GM19452 (cell line): Measurements from ENCODE around the gene TMEM252.

Experiments
- ATAC-seq: cut with Tn5 transposase; IDR thresholded peaks from one replicate; pipeline ENCODE4 v1.9.1; 2021; ENCODE audit not compliant: unreplicated experiment

TMEM252 gene

GRCh38 chr9:68545033-68545705 lies 4.5 kb upstream of the TMEM252 start:
- peak; percentile 36 for ATAC-seq

GRCh38 chr9:68541568-68541967 lies 885 bp upstream of the TMEM252 start:
- ATAC-seq: no peak

GRCh38 chr9:68538200-68538599 lies 2.5 kb downstream of the TMEM252 start:
- ATAC-seq: no peak

GRCh38 chr9:68537616-68537880 lies 3.1 kb downstream of the TMEM252 start:
- no peak for ATAC-seq

GRCh38 chr9:68536876-68537615 lies 3.6 kb downstream of the TMEM252 start:
- no peak for ATAC-seq

GRCh38 chr9:68533678-68534077 lies 7.0 kb downstream of the TMEM252 start:
- ATAC-seq: no peak

GRCh38 chr9:68532131-68532530 lies 8.6 kb downstream of the TMEM252 start:
- ATAC-seq: no peak

- ATAC-seq: no peak
Observed at GRCh38 chr9:68530618-68531017, 10.1 kb downstream of the TMEM252 start.

GRCh38 chr9:68523367-68523936 lies 17.2 kb downstream of the TMEM252 start:
- ATAC-seq: no peak

- no peak for ATAC-seq
Observed at GRCh38 chr9:68522954-68523353, 17.7 kb downstream of the TMEM252 start.

GRCh38 chr9:68522131-68522530 lies 18.6 kb downstream of the TMEM252 start:
- ATAC-seq: no peak

GRCh38 chr9:68515326-68516017 lies 25.2 kb downstream of the TMEM252 start:
- no peak for ATAC-seq

GRCh38 chr9:68513981-68514380 lies 26.7 kb downstream of the TMEM252 start:
- ATAC-seq: no peak

- ATAC-seq: no peak
Observed at GRCh38 chr9:68513385-68513784, 27.3 kb downstream of the TMEM252 start.

- ATAC-seq: no peak
Observed at GRCh38 chr9:68509689-68510088, 31.0 kb downstream of the TMEM252 start.

GRCh38 chr9:68508547-68508946 lies 32.1 kb downstream of the TMEM252 start:
- ATAC-seq: no peak

GRCh38 chr9:68507806-68508145 lies 32.9 kb downstream of the TMEM252 start:
- no peak for ATAC-seq

- ATAC-seq: no peak
Observed at GRCh38 chr9:68507130-68507805, 33.4 kb downstream of the TMEM252 start.

- no peak for ATAC-seq
Observed at GRCh38 chr9:68506551-68506950, 34.1 kb downstream of the TMEM252 start.

- peak; percentile 58 for ATAC-seq
Observed at GRCh38 chr9:68505681-68506409, 34.8 kb downstream of the TMEM252 start.

GRCh38 chr9:68502279-68502678 lies 38.4 kb downstream of the TMEM252 start:
- ATAC-seq: no peak
